ENCODE results near the gene OTOP2. TPM values are rescaled to one million over a fixed set of nuclear protein-coding genes. Genes with fewer than 3 reads are reported as not detected.
A peak's percentile ranks its signal among the peaks of the same experiment; 100 is the strongest.

OTOP2 gene
- total RNA-seq, 1 experiment from 2014 or later, result 0.11 TPM

GRCh38 chr17:74928786-74929185 is 4.7 kb downstream of the OTOP2 start:
- Histone ChIP-seq H4K8ac (replicated peaks; ENCODE audit: insufficient read length, low read depth, low read length) (no peak overlapping the region), H3K9ac (ENCODE audit: extremely low read depth, insufficient read length, low read length) (no peak overlapping the region), H3K14ac (ENCODE audit: insufficient read depth, low read length) (no peak overlapping the region), H3K23ac (ENCODE audit: insufficient read length, low read depth, low read length) (no peak overlapping the region), H2BK5ac (ENCODE audit: insufficient read length, low read length) (no peak overlapping the region), H3K4me1 (ENCODE audit: insufficient read depth, low read length) (no peaks in the 10 kb centered on the region), H4K5ac (ENCODE audit: insufficient read length, low read depth, low read length) (no peak overlapping the region), H4K20me1 (ENCODE audit: control insufficient read depth, insufficient read depth, insufficient read length) (no peaks in the 10 kb centered on the region), H4K91ac (ENCODE audit: insufficient read length, low read depth, low read length) (no peak overlapping the region), H2BK20ac (ENCODE audit: low read depth, low read length, poor library complexity, severe bottlenecking) (no peak overlapping the region), H2AFZ (ENCODE audit: low read length) (no peak overlapping the region), H3K56ac (ENCODE audit: insufficient read length, low read depth, low read length) (no peak overlapping the region), H3K18ac (ENCODE audit: insufficient read length, low read depth, low read length) (no peak overlapping the region), H2BK15ac (ENCODE audit: low read depth, low read length) (no peak overlapping the region), H3K23me2 (ENCODE audit: insufficient read length, low read depth, low read length, poor library complexity, severe bottlenecking) (peaks cover 3% of the 10 kb centered on the region), H2AK5ac (ENCODE audit: insufficient read length, low read length) (no peak overlapping the region), H3K4me2 (ENCODE audit: insufficient read depth, insufficient read length, low read length) (no peak overlapping the region), H2BK12ac (ENCODE audit: insufficient read length, low read depth, low read length) (no peak overlapping the region), H3K9me3 (ENCODE audit: control insufficient read depth, low read depth, low read length) (no peaks in the 10 kb centered on the region), H3T11ph (ENCODE audit: low read length) (no peak overlapping the region), H3K79me1 (ENCODE audit: insufficient read depth, low read depth, low read length, poor library complexity, severe bottlenecking) (no peaks in the 10 kb centered on the region), H3K27me3 (ENCODE audit: insufficient read depth, low read length) (peaks cover 30% of the 10 kb centered on the region), H3K79me2 (ENCODE audit: insufficient read depth, low read length) (no peaks in the 10 kb centered on the region), H2BK120ac (ENCODE audit: low read depth, low read length, poor library complexity, severe bottlenecking) (no peak overlapping the region), H3K27ac (ENCODE audit: insufficient read length, low read depth, low read length) (no peak overlapping the region), H3K4ac (ENCODE audit: low read depth, low read length) (no peak overlapping the region)
- Mint-ChIP-seq H3K27ac (no peak overlapping the region), H3K4me1 (peaks cover 6 to 13% of the 10 kb centered on the region in 2 experiments), H3K27me3 (ENCODE audit: low read depth) (peaks cover 97% of the 10 kb centered on the region), H3K9me3 (peaks cover 0 to 5% of the 10 kb centered on the region in 2 experiments; a peak in 2 of 5 replicates), H3K36me3 (ENCODE audit: insufficient read depth in 1 of 3, low read depth in 3 of 3) (no peaks in the 10 kb centered on the region), H3K4me3 (no peak overlapping the region)
- DNase-seq, result peak; percentile 20
- WGBS (ENCODE audit: extremely low coverage, insufficient read length, low lambda C conversion rate), result no CpG with 5 or more reads among the region's 6 CpGs
- TF ChIP-seq CTCF (conservative IDR thresholded peaks at IDR 0.05), result no peak

All from H9 (cell line).